ENCODE data around the gene HMSD. TPM values are rescaled to one million over a fixed set of nuclear protein-coding genes. Genes with fewer than 3 reads are reported as not detected.

The HMSD gene
- total and polyA plus RNA-seq, 2 of the 13 experiments (the other 11 are each of a cell fraction or from before 2014, with no cell fraction given) = not detected

GRCh38 chr18:63969942-63970808 is 21.1 kb downstream of the HMSD start, which contains the start of gene SERPINB8 (continued):
- TF ChIP-seq KDM2A (CRISPR knock-in tag; IDR thresholded peaks at IDR 0.05; ENCODE audit: borderline replicate concordance, low read depth) (peak; percentile 59; the same call in 1 of the 2 replicates), ZNF563 (CRISPR knock-in tag; IDR thresholded peaks at IDR 0.05) (0 out of 2 replicates have a peak, but pooled peaks have one; percentile 39), GATAD2A (CRISPR knock-in tag; IDR thresholded peaks at IDR 0.05) (peak; percentile 62; the same call in 1 of the 2 replicates), ATF1 (CRISPR knock-in tag; IDR thresholded peaks at IDR 0.05) (peak; percentile 63), ZNF674 (CRISPR knock-in tag; IDR thresholded peaks at IDR 0.05; ENCODE audit: low read depth) (no peak; the same call in 1 of the 2 replicates), POLR2A (IDR thresholded peaks at IDR 0.05; ENCODE audit: insufficient read depth in 1 of 2, low read depth in 2 of 2, low read length in 2 of 2) (peak; percentile 55 to 57), PRMT3 (CRISPR knock-in tag; IDR thresholded peaks at IDR 0.05; ENCODE audit: borderline replicate concordance, low read depth) (no peak), ZNF282 (IDR thresholded peaks at IDR 0.05; ENCODE audit: partially characterized antibody) (no peak), ELF1 (CRISPR knock-in tag; IDR thresholded peaks at IDR 0.05) (peak; percentile 64; the same call in 1 of the 2 replicates), ZNF792 (CRISPR knock-in tag; IDR thresholded peaks at IDR 0.05) (0 out of 2 replicates have a peak, but pooled peaks have one; percentile 21), TBX2 (CRISPR knock-in tag; IDR thresholded peaks at IDR 0.05; ENCODE audit: borderline replicate concordance) (peak; percentile 55), ZNF605 (CRISPR knock-in tag; IDR thresholded peaks at IDR 0.05) (peak; percentile 71), ZNF558 (CRISPR knock-in tag; IDR thresholded peaks at IDR 0.05; ENCODE audit: borderline replicate concordance) (peak; percentile 41; the same call in 1 of the 2 replicates), NFYC (CRISPR knock-in tag; IDR thresholded peaks at IDR 0.05) (peak; percentile 74), ARID2 (CRISPR knock-in tag; IDR thresholded peaks at IDR 0.05; ENCODE audit: borderline replicate concordance) (peak; percentile 42; the same call in 1 of the 2 replicates), ZNF580 (CRISPR knock-in tag; IDR thresholded peaks at IDR 0.05; ENCODE audit: borderline replicate concordance, low read depth) (no peak), HNRNPL (IDR thresholded peaks at IDR 0.05; ENCODE audit: low read depth, low read length) (peak; percentile 63; the same call in 1 of the 2 replicates), WIZ (CRISPR knock-in tag; IDR thresholded peaks at IDR 0.05) (peak; percentile 76; the same call in 1 of the 2 replicates), CEBPB (IDR thresholded peaks at IDR 0.05; ENCODE audit: borderline replicate concordance, low read depth, low read length) (peak; percentile 96), BRD4 (CRISPR knock-in tag; IDR thresholded peaks at IDR 0.05) (no peak), ZNF44 (CRISPR knock-in tag; IDR thresholded peaks at IDR 0.05) (no peak), GABPA (IDR thresholded peaks at IDR 0.05; ENCODE audit: low read depth, low read length) (peak; percentile 63), GABPA (CRISPR knock-in tag; IDR thresholded peaks at IDR 0.05; ENCODE audit: low read depth) (peak; percentile 87), ZNF180 (CRISPR knock-in tag; IDR thresholded peaks at IDR 0.05; ENCODE audit: borderline replicate concordance, low read depth) (no peak), BCL6 (CRISPR knock-in tag; IDR thresholded peaks at IDR 0.05) (0 out of 2 replicates have a peak, but pooled peaks have one; percentile 9), ZNF782 (CRISPR knock-in tag; IDR thresholded peaks at IDR 0.05; ENCODE audit: borderline replicate concordance) (peak; percentile 31; the same call in 1 of the 2 replicates), ZNF772 (CRISPR knock-in tag; IDR thresholded peaks at IDR 0.05) (peak; percentile 15; the same call in 1 of the 2 replicates)
- TF ChIP-seq, protein P1, sequence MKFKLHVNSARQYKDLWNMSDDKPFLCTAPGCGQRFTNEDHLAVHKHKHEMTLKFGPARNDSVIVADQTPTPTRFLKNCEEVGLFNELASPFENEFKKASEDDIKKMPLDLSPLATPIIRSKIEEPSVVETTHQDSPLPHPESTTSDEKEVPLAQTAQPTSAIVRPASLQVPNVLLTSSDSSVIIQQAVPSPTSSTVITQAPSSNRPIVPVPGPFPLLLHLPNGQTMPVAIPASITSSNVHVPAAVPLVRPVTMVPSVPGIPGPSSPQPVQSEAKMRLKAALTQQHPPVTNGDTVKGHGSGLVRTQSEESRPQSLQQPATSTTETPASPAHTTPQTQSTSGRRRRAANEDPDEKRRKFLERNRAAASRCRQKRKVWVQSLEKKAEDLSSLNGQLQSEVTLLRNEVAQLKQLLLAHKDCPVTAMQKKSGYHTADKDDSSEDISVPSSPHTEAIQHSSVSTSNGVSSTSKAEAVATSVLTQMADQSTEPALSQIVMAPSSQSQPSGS (CRISPR knock-in tag; IDR thresholded peaks at IDR 0.05) = no peak
- TF ChIP-seq, protein P2, sequence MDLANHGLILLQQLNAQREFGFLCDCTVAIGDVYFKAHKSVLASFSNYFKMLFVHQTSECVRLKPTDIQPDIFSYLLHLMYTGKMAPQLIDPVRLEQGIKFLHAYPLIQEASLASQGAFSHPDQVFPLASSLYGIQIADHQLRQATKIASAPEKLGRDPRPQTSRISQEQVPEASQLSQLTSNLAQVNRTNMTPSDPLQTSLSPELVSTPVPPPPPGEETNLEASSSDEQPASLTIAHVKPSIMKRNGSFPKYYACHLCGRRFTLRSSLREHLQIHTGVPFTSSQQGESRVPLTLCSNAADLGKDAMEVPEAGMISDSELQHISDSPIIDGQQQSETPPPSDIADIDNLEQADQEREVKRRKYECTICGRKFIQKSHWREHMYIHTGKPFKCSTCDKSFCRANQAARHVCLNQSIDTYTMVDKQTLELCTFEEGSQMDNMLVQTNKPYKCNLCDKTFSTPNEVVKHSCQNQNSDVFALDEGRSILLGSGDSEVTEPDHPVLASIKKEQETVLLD (CRISPR knock-in tag; IDR thresholded peaks at IDR 0.05; ENCODE audit: low read depth) = 0 out of 2 replicates have a peak, but pooled peaks have one; percentile 45
